Right renal cortex interstitium (tissue), 3 donors: ENCODE measurements around the gene CISD2. TPM values are rescaled to one million over a fixed set of nuclear protein-coding genes. Genes with fewer than 3 reads are reported as not detected.
"Not testable (repeated sequence)": the region's sequence is repeated elsewhere in the genome, so short reads cannot be mapped to it uniquely, and the experiment has no call there.

Experiments used
- DNase-seq, 3 donors: peaks; one replicate each; pipeline ENCODE4 v3.0.0-alpha.2; 2013; ENCODE audit warnings: low read depth in 3 of 3, low spot score in 2 of 3
- polyA plus RNA-seq, 3 donors: library from polyadenylated mRNA; unstranded; fragments of 120-200 nt; gene quantifications; one replicate each; pipeline ENCODE4 v1.2.1, GENCODE V29; 2013; ENCODE audit not compliant: insufficient read length in 3 of 3

The CISD2 gene
- polyA plus RNA-seq, 3 donors: 50.1 to 54.8 (median 51.5) TPM

- no peak for DNase-seq
Observed at GRCh38 chr4:102847687-102848086, 21.1 kb upstream of the CISD2 start.

DNA sequence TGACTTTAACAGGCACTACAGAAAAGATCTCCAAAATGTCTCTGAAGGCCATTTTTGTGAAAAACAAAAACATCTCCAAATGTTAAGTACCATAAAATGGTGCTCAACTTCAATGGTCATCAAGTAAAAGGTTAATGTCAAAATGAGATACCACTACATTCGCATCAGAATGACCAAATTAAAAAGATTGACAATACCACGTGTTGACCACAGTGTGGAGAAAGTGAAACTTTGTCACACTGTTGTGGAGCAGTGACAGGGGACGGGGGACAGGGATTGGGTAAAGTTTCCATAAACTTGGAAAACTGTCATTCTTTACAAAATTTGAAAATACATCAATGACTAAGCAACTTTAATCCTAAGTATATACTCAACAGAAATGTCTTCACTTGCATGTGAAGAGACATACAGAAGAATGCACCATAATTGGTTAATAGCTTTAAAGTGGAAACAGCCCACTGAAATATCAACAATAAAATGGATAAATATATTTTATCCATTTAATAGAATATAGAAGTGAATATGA lies 19.1 kb upstream of the CISD2 start:
- DNase-seq: no peak

- no peak for DNase-seq
Observed at GRCh38 chr4:102850370-102850769, 18.4 kb upstream of the CISD2 start.

DNA sequence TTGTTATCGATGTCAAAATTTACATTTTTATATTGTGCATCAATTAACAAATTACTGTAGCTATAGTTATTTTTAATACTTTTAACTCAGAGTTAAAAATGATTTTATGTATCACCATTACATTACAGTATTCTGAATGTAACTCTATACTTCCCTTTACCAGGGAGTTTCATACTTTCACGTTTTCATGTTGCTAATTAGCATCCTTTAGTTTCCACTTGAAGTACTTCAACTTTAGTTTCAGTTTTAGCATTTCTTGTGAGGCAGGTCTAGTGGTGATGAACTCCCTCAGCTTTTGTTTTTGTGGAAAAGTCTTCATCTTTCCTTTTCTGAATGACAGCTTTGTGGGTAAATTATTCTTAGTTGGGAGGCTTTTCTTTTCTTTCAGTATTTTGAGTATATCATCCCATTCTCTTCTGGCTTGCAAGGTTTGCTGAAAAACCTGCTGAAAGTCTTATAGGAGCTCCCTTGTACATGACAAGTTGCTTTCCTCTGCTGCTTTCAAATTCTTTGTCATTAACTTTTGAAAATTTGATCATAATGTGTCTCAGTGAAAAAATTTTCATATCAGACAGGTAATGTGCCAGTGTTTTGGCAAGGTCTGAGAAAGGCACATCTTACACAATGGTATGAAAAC lies 9.8 kb upstream of the CISD2 start:
- DNase-seq: no peak

DNA sequence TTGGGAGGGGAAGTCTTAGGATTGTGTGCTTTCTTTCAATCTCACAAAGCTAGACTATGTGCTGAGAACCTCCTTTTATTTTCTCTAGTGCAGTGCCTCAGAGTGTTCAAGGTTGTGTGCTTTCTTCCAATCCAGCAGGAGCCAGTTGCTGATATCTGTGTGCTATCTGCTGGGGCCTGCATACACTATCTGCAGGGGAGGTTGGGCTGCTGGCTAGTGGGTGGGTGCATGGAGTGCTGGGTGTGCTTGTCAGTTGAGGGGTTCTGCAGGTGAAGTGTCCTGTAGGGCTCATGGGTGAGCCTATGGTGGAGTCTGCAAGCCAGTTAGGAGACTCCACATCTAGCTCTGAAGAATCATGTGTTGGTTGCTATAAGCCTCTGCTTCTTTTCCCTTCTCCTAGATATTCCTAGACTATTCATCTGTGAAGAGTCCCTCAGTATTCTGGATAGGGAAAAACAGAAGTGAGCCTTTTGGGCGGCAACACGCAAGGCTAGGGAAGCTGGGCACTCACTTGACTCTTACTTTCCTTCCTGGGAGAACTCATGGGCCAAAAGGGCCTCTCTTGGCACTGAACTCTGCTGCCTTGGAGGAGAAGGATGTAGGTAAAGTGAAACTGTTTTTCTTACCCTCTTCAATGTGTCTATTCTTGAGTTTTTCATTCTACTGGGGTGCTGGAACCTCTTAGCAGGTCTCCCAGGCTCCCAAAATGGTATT lies 8.0 kb upstream of the CISD2 start:
- DNase-seq: no peak

GRCh38 chr4:102862016-102862415 lies 6.8 kb upstream of the CISD2 start:
- DNase-seq: no peak

- no peak for DNase-seq
Observed at GRCh38 chr4:102862747-102863146, 6.0 kb upstream of the CISD2 start.

DNA sequence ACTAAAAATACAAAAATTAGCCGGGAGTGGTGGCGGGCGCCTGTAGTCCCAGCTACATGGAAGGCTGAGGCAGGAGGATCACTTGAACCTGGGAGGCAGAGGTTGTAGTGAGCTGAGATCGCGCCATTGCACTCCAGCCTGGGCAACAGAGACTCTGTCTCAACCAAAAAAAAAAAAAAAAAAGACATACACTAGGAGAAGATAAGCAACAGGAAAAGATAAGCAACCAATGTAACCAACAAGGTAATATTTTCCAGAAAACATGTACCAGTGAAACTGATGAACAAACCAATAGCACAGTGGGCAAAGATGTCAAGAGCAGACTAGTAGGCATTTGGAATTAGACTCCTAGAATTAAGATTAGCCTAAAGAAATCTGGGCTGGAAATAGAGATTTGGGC lies 3.5 kb upstream of the CISD2 start:
- DNase-seq: not testable (repeated sequence)

DNA sequence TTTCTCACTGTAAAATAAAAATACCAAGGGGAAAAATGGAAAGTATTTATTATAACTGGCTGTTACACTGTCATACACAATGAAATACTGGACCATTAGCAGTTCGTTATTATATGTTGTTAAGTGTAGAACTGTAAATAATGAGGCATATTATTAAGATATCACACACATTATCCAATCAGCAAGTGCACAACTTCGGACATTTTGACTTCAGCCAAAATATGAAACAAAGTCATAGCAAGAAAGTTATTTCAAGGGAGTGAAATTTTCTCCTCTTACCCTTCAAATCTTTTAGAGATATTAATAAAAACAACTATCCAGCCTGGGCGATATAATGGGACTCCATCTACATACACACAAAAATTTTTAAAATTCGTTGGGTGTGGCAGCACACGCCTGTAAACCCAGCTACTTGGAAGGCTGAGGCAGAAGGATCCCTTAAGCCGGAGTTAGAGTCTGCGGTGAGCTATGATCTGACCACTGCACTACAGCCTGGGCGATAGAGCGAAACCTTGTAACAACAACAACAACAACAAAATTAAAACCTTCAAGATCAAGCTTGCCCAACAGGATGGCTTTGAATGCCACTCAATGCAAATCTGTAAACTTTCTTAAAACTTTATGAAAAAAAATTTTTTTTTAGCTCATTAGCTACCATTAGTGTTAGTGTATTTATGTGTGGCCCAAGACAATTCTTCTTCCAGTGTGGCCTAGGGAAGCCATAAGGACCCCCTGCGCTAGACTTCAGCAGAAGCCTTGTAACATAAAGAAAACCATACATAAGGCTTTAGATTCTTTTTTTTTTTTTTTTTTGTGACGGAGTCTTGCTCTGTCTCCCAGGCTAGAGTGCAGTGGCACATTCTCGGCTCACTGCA lies 1.3 kb upstream of the CISD2 start:
- no peak for DNase-seq

- DNase-seq: peak in 1 of 3 donors; percentile 86
Observed at GRCh38 chr4:102868153-102868780, 525 bp upstream of the CISD2 start.

DNA sequence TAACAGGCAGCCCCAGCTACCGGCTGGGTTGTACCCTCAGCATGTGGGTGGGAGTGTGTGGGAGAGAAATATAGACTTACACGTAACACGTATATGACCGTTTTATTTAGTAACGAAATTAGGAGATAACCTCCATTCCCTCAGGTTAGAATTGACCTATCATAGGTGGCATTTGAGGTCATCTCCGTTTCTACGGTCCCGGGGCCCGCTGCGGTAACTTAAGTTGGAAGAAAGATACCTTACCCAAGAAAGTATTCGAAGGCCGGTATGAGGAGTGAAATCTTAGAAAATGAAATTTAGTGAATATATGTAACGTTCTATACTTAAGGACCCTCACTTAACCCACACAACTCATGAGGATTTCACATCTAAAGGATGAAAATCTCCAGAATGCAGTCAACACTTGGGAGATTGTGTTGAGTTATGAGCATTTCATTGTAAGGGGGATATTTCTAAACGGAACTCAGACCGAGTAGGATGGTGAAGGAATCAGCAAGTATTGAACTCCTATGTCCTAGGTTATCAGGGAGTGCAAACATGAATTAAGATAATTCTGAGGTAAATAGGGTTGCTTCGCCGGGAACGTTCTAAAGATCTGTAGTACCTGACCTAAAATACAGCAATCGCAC lies 891 bp downstream of the CISD2 start:
- DNase-seq: no peak

GRCh38 chr4:102871772-102872171 lies 3.0 kb downstream of the CISD2 start:
- DNase-seq: no peak

DNA sequence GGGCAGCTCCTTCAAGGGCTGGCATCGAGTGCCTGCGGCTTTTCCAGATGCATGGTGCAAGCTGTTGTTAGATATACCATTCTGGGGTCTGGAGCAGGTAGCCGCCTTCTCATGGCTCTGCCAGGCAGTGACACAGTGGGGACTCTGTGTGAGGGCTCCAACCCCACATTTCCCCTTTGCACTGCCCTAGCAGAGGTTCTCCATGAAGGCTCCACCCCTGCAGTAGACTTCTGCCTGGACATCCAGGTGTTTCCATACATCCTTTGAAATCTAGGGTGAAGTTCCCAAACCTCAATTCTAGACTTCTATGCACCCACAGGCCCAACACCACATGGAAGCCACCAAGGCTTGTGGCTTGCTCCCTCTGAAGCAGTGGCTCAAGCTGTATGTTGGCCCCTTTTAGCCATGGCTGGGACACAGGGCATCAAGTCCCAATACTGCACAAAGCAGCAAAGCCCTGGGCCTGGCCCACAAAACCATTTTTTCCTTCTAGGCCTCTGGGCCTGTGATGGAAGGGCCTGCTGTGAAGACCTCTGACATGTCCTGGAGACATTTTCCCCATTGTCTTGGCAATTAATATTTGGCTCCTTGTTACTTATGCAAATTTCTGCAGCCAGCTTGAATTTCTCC lies 8.8 kb downstream of the CISD2 start:
- DNase-seq: not testable (repeated sequence)

DNA sequence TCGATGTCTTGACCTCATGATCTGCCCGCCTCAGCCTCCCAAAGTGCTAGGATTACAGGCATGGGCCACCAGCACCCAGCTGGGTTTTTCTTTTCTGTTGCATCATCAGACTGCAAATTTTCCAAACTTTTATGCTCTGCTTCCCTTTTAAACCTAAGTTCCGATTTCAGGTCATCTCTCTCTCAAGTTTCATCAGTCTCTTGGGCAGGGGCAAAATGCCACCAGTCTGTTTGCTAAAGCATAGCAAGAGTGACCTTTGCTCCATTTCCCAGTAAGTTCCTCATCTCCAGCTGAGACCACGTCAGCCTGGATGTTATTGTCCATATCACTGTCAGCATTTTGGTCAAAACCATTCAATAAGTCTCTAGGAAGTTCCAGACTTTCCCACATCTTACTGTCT lies 9.6 kb downstream of the CISD2 start:
- not testable (repeated sequence) for DNase-seq

- no peak for DNase-seq
Observed at GRCh38 chr4:102878901-102879300, 10.1 kb downstream of the CISD2 start.

GRCh38 chr4:102881343-102881742 lies 12.6 kb downstream of the CISD2 start:
- no peak for DNase-seq

GRCh38 chr4:102883278-102883677 lies 14.5 kb downstream of the CISD2 start:
- no peak for DNase-seq

GRCh38 chr4:102888570-102888969 lies 19.8 kb downstream of the CISD2 start:
- DNase-seq: not testable (repeated sequence)

DNA sequence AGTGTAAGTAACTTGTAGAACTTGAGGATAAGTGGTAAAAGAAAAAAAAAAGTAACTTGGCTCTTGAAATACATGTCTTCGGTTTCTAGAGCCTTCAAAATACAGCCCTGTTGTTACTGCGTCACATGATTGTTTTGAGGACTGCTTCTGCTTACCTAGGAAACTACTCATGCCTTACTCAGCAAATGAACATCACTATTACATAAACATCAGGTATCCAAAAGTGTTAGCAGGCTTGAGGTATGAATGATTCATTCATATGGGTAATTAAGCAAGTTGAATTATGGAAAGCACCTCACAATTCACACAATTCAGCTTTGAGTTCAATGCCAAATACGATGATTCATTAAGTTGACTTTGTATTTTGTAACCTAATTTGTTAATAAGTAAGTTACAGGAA lies 21.1 kb downstream of the CISD2 start:
- not testable (repeated sequence) for DNase-seq

- not testable (repeated sequence) for DNase-seq
Observed at GRCh38 chr4:102896547-102896946, 27.8 kb downstream of the CISD2 start.
